ENCODE results near the gene GLIS2.
A peak's percentile ranks its signal among the peaks of the same experiment; 100 is the strongest.

The GLIS2 gene

GRCh38 chr16:4372578-4373355 is 56.9 kb downstream of the GLIS2 start:
- DNase-seq: no peak

- DNase-seq: no peak
Measured at GRCh38 chr16:4373356-4373908, 57.6 kb downstream of the GLIS2 start.

GRCh38 chr16:4373909-4374742 is 58.3 kb downstream of the GLIS2 start:
- peak in 1 of 2 experiments; percentile 11 for DNase-seq

- DNase-seq: no peak
Measured at GRCh38 chr16:4375717-4376116, 59.9 kb downstream of the GLIS2 start.

GRCh38 chr16:4376126-4376892 is 60.4 kb downstream of the GLIS2 start:
- DNase-seq: no peak

GRCh38 chr16:4376893-4377572 is 61.2 kb downstream of the GLIS2 start:
- no peak for DNase-seq

- DNase-seq: no peak
Measured at GRCh38 chr16:4377573-4378154, 61.8 kb downstream of the GLIS2 start.

- no peak for DNase-seq
Measured at GRCh38 chr16:4378161-4378666, 62.3 kb downstream of the GLIS2 start.

- DNase-seq: no peak
Measured at GRCh38 chr16:4378999-4379690, 63.3 kb downstream of the GLIS2 start.

GRCh38 chr16:4380119-4381063 is 64.5 kb downstream of the GLIS2 start:
- DNase-seq: no peak

- no peak for DNase-seq
Measured at GRCh38 chr16:4381072-4381934, 65.4 kb downstream of the GLIS2 start.

- no peak for DNase-seq
Measured at GRCh38 chr16:4381935-4382794, 66.3 kb downstream of the GLIS2 start.

- no peak for DNase-seq
Measured at GRCh38 chr16:4382795-4383357, 67.0 kb downstream of the GLIS2 start.

- no peak for DNase-seq
Measured at GRCh38 chr16:4383591-4384444, 68.0 kb downstream of the GLIS2 start.

GRCh38 chr16:4384509-4384942 is 68.7 kb downstream of the GLIS2 start:
- DNase-seq: no peak

- no peak for DNase-seq
Measured at GRCh38 chr16:4385066-4385788, 69.4 kb downstream of the GLIS2 start.

All from activated CD4-positive, alpha-beta T cell treated with anti-CD3 and anti-CD28 coated beads, Interleukin-2, amount 50 U/mL, for 4 hours (primary cell).